ENCODE data around the gene LRPAP1.

- no peak for TF ChIP-seq GATA2 (IDR thresholded peaks at IDR 0.05; ENCODE audit: low read depth, low read length)
- no peak for TF ChIP-seq GATA3 (IDR thresholded peaks at IDR 0.05; ENCODE audit: low read depth, low read length)
These were observed 56.4 kb downstream of the LRPAP1 start for GRCh38 chr4:3475713-3476260.

Measured in SH-SY5Y (cell line).